HG03175 (cell line): Measurements from ENCODE around the gene PRSS33.

ENCODE experiments used
- ATAC-seq: cut with Tn5 transposase; IDR thresholded peaks from one replicate; pipeline ENCODE4 v1.9.1; 2021; ENCODE audit warnings: mild to moderate bottlenecking, moderate library complexity; ENCODE audit not compliant: unreplicated experiment

The PRSS33 gene

GRCh38 chr16:2766430-2767139 lies 20.8 kb downstream of the PRSS33 start:
- no peak for ATAC-seq

DNA sequence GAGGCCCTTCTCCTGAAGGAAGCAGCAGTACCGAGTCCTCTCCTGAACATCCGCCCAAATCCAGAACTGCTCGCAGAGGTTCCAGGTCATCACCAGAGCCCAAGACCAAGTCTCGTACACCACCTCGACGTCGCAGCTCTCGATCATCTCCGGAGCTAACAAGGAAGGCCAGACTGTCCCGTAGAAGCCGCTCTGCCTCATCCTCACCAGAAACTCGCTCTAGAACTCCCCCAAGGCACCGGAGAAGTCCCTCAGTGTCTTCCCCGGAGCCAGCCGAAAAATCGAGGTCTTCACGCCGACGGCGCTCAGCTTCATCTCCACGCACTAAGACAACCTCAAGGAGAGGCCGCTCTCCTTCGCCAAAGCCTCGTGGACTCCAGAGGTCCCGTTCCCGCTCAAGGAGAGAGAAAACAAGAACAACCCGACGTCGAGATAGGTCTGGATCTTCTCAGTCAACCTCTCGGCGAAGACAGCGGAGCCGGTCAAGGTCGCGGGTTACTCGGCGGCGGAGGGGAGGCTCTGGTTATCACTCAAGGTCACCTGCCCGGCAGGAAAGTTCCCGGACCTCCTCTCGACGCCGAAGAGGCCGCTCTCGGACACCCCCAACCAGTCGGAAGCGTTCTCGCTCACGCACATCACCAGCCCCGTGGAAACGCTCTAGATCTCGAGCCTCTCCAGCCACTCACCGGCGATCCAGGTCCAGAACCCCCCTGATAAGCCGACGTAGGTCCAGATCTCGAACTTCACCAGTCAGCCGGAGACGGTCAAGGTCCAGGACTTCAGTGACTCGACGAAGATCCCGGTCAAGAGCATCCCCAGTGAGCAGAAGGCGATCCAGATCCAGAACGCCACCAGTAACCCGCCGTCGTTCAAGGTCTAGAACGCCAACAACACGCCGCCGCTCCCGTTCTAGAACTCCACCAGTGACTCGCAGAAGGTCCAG lies 21.6 kb downstream of the PRSS33 start:
- ATAC-seq = no peak

GRCh38 chr16:2764718-2765117 lies 22.6 kb downstream of the PRSS33 start:
- ATAC-seq = no peak

- ATAC-seq = no peak
Observed at GRCh38 chr16:2763173-2763572, 24.2 kb downstream of the PRSS33 start.

DNA sequence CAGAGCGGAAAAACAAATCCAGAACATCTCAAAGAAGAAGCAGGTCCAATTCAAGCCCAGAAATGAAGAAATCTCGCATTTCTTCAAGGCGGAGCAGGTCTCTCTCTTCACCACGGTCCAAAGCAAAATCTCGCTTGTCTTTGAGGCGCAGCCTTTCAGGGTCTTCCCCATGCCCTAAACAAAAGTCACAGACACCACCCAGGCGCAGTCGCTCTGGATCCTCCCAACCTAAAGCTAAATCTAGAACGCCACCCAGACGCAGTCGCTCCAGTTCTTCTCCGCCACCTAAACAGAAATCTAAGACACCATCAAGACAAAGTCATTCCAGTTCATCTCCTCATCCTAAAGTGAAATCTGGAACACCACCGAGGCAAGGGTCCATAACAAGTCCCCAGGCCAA lies 24.6 kb downstream of the PRSS33 start:
- ATAC-seq = no peak

GRCh38 chr16:2761886-2762583 lies 25.3 kb downstream of the PRSS33 start:
- no peak for ATAC-seq

GRCh38 chr16:2761472-2761871 lies 25.9 kb downstream of the PRSS33 start:
- no peak for ATAC-seq

GRCh38 chr16:2757344-2757743 lies 30.0 kb downstream of the PRSS33 start:
- ATAC-seq = no peak

DNA sequence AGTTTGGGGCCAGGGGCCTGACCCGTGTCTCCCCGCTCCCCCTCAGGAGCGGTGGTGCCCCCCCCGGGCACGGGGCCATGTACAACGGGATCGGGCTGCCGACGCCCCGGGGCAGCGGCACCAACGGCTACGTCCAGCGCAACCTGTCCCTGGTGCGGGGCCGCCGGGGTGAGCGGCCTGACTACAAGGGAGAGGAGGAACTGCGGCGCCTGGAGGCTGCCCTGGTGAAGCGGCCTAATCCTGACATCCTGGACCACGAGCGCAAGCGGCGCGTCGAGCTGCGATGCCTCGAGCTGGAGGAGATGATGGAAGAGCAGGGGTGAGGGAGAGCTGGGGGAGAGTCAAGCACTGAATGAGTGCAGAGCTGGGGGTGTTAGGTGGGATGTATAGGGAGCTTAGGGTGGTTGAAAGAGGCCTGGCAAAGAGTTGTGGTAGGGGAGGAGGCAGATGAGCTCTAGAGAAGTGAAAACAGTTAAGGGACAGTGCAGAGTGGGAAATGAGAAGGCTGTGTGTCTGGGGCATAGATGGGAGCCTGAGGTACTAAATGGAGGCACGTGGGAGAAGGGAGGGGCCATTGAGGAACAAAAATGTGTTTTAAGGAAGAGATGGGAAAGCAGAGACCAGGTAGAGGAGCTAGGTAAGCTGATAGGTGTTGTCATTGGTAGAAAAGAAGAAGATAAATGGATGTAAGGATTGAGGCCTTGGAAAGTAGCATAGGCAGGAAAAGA lies 30.9 kb downstream of the PRSS33 start:
- ATAC-seq = no peak

- ATAC-seq = no peak
Observed at GRCh38 chr16:2755158-2755557, 32.2 kb downstream of the PRSS33 start.

DNA sequence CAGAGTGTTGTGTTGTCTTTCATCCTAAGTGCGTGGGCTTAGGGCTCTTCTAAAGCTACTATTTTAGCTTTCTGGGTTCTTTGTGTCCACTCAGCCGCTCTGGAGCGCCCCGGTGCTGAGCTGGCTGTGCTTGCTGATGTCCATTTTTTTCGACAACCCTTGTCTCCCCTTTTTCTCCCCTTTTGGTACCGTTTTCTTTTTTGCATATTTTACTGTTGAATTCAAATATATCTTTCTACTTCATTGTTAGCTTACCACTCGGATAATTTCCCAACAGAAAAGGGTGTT lies 33.7 kb downstream of the PRSS33 start:
- ATAC-seq = no peak

DNA sequence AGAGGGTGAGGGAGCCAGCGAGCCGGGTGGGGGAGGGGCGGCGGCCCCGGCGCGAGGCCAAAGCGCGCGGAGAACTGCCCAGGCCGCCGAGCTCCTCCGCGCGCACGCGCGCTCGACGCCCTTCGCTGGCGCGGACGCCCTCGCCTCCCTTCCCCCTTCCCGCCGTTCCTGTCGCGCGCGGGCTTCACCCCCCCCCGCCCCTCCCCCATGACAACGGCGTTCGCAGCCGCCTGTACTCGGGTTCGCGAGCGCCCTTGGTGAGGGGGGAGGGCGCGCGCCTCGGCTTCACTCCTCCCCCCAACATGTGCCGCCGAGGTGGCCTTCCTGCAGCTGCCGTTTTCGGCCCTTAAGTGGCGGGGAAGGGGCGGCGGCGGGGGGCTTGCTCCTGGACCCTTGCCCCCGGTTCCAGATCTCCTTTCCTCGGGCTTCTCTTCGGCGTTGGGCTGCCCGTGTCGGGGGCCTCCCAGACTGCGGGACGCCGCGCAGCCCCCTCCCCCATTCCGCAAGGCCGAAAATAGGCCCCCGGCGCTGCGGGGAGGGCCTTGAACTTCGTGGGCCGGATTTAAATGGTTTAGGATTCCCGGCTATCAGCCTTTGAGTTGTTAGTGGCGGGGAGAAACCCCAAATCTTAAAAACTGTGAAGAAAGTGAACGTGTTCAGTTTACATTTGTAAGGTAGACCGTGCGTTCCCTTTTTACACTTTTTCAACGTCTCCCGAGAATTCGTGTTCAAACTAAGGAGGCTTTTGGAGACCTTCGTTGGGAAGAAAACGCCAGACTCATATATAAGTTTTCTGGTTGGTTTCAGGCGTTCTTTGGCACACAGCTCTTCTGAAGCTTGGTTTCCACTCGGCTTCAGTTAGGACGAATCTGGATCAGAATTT lies 34.3 kb downstream of the PRSS33 start:
- ATAC-seq = peak; percentile 42

GRCh38 chr16:2752035-2752849 lies 35.1 kb downstream of the PRSS33 start, which contains the start of gene SRRM2:
Gene SRRM2 (plus strand): TSS chr16:2752638. CDS start chr16:2756365, 3,727 bp downstream.
- ATAC-seq = peak; percentile 82

DNA sequence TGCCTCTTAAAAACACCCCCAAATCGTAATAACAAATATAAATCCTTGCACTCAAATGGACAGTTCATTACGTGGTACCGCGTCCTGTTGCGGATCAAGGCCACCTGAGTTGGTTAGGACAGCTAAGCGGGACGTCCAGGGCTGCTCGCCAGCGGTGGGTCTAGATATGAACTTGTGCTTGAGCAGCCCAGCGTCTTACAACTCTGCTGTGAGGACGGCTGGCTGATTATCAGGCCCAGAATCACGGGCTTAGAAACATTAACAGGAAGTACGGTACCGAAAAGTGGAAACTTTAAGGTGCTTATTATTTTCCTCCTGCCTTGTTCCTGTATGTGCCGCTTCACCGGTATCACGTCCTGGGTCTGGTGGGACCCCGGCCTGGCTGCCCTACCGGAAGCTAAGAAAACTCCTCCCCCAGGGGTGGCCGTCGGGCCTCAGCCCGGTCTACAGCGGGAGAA lies 35.8 kb downstream of the PRSS33 start:
- no peak for ATAC-seq

DNA sequence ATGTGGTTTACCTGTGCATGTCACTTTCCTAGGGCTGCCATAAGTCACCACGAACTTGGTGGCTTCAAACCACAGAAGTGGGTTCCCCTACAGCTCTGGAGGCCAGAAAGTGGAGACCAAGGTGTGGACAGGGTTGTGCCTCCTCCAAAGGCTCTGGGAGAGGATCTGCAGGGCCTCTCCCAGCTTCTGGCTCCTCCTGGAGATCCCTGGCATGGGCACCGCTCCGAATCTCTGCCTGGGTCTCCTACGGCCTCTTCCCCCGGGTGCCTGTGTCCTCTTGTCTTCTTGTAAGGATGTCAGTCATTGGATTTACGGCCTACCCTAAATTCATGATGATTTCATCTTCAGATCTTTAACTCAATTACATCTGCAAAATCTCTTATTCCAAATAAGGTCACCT lies 37.4 kb downstream of the PRSS33 start:
- no peak for ATAC-seq

- no peak for ATAC-seq
Observed at GRCh38 chr16:2749476-2749875, 37.9 kb downstream of the PRSS33 start.

DNA sequence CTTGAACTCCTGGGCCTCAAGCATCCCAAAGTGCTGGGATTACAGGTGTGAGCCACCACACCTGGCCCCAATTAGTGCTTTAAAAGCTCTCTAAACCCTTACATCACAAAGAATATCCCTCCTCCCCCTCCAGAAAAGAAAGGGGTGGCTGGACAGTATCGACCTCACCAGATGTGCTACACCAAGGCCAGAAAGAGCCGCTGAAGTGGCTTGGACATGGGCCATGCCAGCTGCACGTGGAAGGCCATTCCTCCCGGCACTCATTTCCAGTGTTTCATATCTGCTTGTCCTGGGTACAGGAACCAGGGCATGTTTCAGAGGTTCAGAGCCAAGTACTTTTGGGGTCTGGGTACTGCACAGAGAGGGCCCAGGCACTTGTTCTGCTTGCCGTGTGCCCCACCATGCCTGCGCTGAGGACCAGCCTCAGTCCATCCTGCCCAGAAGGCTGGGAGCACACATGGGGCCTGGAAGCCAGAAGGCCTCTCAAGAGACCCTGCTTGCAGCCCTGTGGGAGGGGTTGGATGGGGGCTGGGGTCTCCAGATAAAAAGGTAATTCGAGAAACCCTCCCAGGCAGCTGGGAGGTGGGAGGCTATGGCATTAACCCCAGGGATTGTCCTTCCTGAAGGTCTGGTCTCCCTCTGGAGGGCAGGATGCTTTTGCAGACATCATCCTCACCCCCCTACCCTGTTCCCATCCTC lies 38.5 kb downstream of the PRSS33 start:
- ATAC-seq = no peak

DNA sequence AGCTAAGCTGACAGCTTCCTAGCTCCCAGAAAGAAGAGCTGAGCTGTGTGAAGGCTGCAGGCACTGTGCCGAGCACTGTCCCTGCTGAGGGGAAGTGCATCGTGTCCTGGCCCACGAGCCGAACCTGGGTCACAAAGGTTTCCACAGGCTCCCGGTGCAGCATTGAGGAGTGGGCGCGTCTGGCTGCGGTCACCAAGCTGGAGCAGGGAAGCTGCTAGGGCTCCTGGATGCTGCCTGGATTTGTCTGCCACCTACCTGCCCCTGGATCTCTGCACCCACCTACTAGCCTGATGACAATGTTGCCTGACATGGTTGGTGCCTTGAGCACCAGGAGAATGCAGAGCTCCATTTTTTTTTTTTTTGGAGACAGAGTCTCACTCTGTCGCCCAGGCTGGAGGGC lies 41.4 kb downstream of the PRSS33 start:
- no peak for ATAC-seq
